Neutrophil (primary cell): Measurements from ENCODE around the gene CROCC2.

ENCODE experiments used
- H3K27ac ChIP-seq: fragments of 200-600 bp; sonication (generic); 2 replicates; pipeline ENCODE4 v1.5.1; 2016; ENCODE audit warnings: mild to moderate bottlenecking, moderate library complexity
- H3K27me3 ChIP-seq: fragments of 200-600 bp; sonication (generic); 2 replicates; pipeline ENCODE4 v1.6.0; 2016; ENCODE audit warnings: mild to moderate bottlenecking
- H3K36me3 ChIP-seq: fragments of 200-600 bp; sonication (generic); 2 replicates; pipeline ENCODE4 v1.5.1; 2017
- H3K4me1 ChIP-seq, 2 experiments: fragments of 200-600 bp in 1 of 2; sonication (generic) in 1 of 2; 1 replicate in 1 of 2; 2 replicates in 1 of 2; pipeline versions ENCODE4 v1.5.1 to v1.6.1; 2013 to 2016; ENCODE audit warnings: low read depth in 1 of 2, low read length in 1 of 2, mild to moderate bottlenecking in 1 of 2, moderate library complexity in 1 of 2; ENCODE audit not compliant: control insufficient read depth in 1 of 2, insufficient read depth in 1 of 2
- H3K4me3 ChIP-seq, 2 experiments: fragments of 200-600 bp in 1 of 2; sonication (generic) in 1 of 2; 1 replicate in 1 of 2; 2 replicates in 1 of 2; pipeline ENCODE4 v1.5.1; 2013 to 2016; ENCODE audit warnings: low read depth in 1 of 2, low read length in 1 of 2, mild to moderate bottlenecking in 1 of 2, moderate library complexity in 1 of 2
- H3K9me3 ChIP-seq: fragments of 200-600 bp; sonication (generic); 2 replicates; pipeline ENCODE4 v1.5.1; 2016
- TF ChIP-seq, protein P1 (sequence below): fragments of 200-600 bp; sonication (generic); IDR thresholded peaks from 2 replicates; pipeline ENCODE4 v1.5.1; 2016; ENCODE audit warnings: antibody characterized with exemption

CROCC2 gene

DNA sequence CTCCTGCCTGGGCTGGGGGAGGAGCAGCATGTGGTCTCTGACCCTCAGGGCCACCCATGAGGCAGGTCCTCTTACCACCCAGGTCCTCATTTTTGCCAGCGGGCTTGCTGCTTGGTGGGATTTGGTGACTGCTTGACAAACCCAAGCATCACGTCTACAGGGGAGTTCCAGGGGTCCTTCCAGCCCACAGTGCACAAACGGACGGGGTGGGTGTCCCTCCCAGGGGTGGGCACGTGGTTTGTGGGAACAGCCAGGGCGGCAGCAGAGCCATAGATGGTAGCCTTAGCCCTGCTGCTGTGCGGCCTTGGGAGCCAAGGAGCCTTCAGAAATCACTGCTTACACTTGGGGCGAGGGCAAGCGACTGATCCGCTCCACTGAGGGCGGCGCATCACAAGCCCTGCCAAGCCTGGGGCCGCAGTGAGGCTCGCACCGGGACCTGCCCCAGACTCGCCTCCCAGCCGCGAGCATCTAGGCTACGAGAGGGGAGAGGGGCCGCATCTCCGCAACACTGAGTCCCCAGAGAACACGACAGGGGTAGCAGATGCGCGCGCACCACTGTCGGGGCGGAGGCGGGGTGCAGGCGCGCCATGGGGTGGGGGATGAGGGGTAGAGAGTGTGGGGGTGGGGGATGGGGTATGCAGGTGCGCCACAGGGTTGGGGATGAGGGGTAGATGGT is 129.1 kb downstream of the CROCC2 start:
- H3K4me1 ChIP-seq, result no peaks in the 10 kb centered on the region
- H3K4me3 ChIP-seq, result no peak overlapping the region
- H3K9me3 ChIP-seq, result no peaks in the 10 kb centered on the region
- H3K36me3 ChIP-seq, result no peaks in the 10 kb centered on the region
- no peak overlapping the region for H3K27ac ChIP-seq
- peaks cover 31% of the 10 kb centered on the region for H3K27me3 ChIP-seq
- TF ChIP-seq, protein P1, sequence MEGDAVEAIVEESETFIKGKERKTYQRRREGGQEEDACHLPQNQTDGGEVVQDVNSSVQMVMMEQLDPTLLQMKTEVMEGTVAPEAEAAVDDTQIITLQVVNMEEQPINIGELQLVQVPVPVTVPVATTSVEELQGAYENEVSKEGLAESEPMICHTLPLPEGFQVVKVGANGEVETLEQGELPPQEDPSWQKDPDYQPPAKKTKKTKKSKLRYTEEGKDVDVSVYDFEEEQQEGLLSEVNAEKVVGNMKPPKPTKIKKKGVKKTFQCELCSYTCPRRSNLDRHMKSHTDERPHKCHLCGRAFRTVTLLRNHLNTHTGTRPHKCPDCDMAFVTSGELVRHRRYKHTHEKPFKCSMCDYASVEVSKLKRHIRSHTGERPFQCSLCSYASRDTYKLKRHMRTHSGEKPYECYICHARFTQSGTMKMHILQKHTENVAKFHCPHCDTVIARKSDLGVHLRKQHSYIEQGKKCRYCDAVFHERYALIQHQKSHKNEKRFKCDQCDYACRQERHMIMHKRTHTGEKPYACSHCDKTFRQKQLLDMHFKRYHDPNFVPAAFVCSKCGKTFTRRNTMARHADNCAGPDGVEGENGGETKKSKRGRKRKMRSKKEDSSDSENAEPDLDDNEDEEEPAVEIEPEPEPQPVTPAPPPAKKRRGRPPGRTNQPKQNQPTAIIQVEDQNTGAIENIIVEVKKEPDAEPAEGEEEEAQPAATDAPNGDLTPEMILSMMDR, result no peak

DNA sequence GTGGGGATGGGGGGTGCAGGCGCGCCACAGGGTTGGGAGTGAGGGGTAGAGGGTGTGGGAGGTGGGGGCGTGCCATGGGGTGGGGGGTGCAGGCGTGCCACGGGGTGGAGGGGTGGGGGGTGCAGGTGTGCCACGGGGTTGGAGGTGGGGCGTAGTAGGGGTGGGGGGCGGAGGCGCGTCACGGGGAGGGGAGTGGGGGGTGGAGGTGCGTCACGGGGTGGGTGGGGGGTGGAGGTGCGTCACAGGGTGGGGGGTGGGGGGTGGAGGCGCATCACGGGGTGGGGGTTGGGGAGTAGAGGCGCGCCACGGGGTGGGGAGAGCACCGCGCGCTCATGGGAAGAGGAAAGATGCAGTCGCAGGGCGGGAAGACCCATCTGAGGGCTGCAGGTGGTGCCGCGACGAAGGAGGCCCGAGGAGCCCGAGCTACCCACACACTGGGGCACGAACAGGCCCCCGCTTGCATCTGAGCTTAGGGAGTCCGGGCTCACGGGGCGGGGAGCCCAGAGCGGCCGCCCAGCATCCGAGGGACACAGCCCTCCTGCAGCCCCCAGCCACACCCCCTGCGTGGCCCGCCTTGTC is 129.8 kb downstream of the CROCC2 start:
- no peaks in the 10 kb centered on the region for H3K4me1 ChIP-seq
- TF ChIP-seq, protein P1, result no peak
- H3K27ac ChIP-seq, result no peak overlapping the region
- H3K27me3 ChIP-seq, result peaks cover 31% of the 10 kb centered on the region
- H3K9me3 ChIP-seq, result no peaks in the 10 kb centered on the region
- no peak overlapping the region for H3K4me3 ChIP-seq
- no peaks in the 10 kb centered on the region for H3K36me3 ChIP-seq

DNA sequence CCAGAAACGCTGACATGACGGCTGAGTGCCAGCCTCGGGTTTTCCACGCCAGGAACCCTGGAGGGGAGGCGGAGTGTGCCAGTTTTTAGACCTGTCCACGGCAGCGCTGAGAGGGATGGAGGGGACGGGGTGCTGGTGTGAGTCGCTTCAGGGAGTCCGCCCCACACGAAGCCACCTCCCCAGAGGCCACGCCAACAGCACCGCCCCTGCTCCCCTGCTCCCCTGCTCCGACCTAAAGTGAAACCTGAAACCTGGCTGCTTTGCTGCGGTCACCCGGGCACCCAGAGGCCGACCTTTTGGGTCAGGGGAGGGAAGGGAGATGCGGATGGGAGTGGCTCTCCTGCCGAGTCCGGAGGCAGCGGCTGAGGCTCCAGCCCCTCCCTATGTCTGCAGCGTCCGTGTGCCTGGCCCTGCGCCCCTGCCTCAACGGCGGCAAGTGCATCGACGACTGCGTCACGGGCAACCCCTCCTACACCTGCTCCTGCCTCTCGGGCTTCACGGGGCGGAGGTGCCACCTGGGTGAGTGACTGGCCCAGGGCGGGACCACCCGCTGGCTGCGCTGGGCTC is 130.3 kb downstream of the CROCC2 start:
- Histone ChIP-seq H3K27me3 (peaks cover 32% of the 10 kb centered on the region), H3K4me1 (no peaks in the 10 kb centered on the region), H3K27ac (no peak overlapping the region), H3K9me3 (no peaks in the 10 kb centered on the region), H3K4me3 (no peak overlapping the region), H3K36me3 (no peaks in the 10 kb centered on the region)
- TF ChIP-seq, protein P1, result no peak

GRCh38 chr2:241036964-241037421 is 130.9 kb downstream of the CROCC2 start:
- peaks cover 37% of the 10 kb centered on the region for H3K27me3 ChIP-seq
- no peaks in the 10 kb centered on the region for H3K36me3 ChIP-seq
- H3K9me3 ChIP-seq, result no peaks in the 10 kb centered on the region
- TF ChIP-seq, protein P1, result no peak
- H3K4me3 ChIP-seq, result no peak overlapping the region
- H3K27ac ChIP-seq, result no peak overlapping the region
- no peaks in the 10 kb centered on the region for H3K4me1 ChIP-seq

DNA sequence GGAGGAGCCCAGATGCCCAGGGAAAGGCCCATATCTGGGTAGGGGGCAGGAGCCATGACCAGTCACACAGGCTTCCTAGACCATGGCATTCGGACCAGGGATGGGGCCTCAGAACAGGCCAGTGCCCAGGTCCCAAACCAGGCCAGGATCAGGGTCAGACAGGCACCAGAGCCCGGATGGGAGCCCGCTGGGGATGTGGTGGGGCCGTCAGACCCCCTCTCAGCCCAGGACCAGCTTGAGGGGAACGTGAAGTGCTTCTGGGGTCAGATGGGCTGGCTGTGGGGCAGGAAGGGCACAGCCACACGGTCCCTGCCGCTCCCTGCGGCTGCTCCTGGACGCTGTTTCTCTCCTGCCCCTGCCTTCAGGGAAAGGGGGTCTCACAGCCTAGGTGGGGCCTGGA is 131.4 kb downstream of the CROCC2 start:
- Histone ChIP-seq H3K27ac (no peak overlapping the region), H3K4me3 (no peak overlapping the region), H3K4me1 (no peaks in the 10 kb centered on the region), H3K27me3 (peaks cover 39% of the 10 kb centered on the region), H3K36me3 (no peaks in the 10 kb centered on the region), H3K9me3 (no peaks in the 10 kb centered on the region)
- TF ChIP-seq, protein P1, result no peak
